Mesodermal cell (in vitro differentiated cells): ENCODE results near the gene LSS.
"Not testable (repeated sequence)": the region's sequence is repeated elsewhere in the genome, so short reads cannot be mapped to it uniquely, and the experiment has no call there.

Experiments used
- H3K27ac ChIP-seq: 2 replicates; pipeline ENCODE4 v1.7.0; 2013; ENCODE audit warnings: mild to moderate bottlenecking, low read depth, low read length, moderate library complexity; ENCODE audit not compliant: severe bottlenecking
- H3K36me3 ChIP-seq: 2 replicates; pipeline ENCODE4 v1.7.1; 2013; ENCODE audit warnings: mild to moderate bottlenecking, low read length, moderate library complexity; ENCODE audit not compliant: control insufficient read depth, insufficient read depth
- H3K4me1 ChIP-seq: one replicate; pipeline ENCODE4 v1.7.1; 2013; ENCODE audit warnings: mild to moderate bottlenecking, low read length; ENCODE audit not compliant: insufficient read depth, control insufficient read depth, poor library complexity, severe bottlenecking
- H3K4me3 ChIP-seq: 2 replicates; pipeline ENCODE4 v1.7.0; 2013; ENCODE audit warnings: low read length, control low read depth, mild to moderate bottlenecking; ENCODE audit not compliant: insufficient read depth, poor library complexity, severe bottlenecking; ENCODE audit errors: extremely low read depth
- H3K9me3 ChIP-seq: 2 replicates; pipeline ENCODE4 v1.7.1; 2013; ENCODE audit warnings: mild to moderate bottlenecking, low read length, moderate library complexity; ENCODE audit not compliant: control insufficient read depth
- WGBS, 2 experiments: methylation state at CpG; one replicate each; pipeline ENCODE4 v1.1.5; 2013; ENCODE audit warnings: missing lambda C conversion rate in 2 of 2; ENCODE audit not compliant: insufficient coverage in 2 of 2; 5-methylcytosine and 5-hydroxymethylcytosine counted together

LSS gene

DNA sequence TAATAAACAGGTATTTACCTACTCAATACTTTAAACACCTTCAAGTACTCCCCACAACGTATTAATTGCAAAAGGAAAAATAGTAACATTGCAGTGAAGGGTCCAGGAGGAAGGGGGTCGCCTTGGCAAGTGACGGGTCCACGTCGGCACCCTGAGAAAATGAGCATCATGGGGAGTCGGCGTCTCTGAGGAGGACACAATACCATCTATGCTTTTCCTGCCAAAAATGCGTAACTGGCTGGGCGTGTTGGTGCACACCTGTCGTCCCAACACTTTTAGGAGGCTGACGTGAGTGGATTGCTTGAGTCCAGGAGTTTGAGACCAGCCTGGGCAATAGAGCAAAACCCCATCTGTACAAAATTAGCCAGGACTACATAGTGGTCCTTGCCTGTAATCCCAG is 80.5 kb downstream of the LSS start:
- WGBS, 2 experiments = 96 to 97% methylated on average over 10 to 11 of the region's 11 CpGs
- Histone ChIP-seq H3K4me1 (peaks cover 6% of the 10 kb centered on the region), H3K27ac (no peak overlapping the region), H3K36me3 (no peaks in the 10 kb centered on the region), H3K4me3 (no peak overlapping the region), H3K9me3 (no peaks in the 10 kb centered on the region)

DNA sequence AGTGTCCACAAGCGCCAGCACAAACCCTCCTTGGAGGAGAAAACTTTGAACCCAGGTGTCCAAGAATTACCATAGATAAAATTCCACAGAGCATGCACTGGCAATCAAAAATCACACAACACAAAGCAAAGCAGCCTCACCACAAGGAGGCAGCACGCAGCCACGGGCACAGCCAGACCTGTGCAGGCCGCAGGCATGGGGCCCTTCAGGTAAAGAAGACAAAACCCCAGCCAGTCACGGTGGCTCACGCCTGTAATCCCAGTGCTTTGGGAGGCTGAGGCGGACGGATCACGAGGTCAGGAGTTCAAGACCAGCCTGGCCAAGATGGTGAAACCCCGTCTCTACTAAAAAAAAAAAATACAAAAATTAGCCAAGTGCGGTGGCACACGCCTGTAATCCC is 81.1 kb downstream of the LSS start:
- not testable (repeated sequence) for H3K27ac ChIP-seq, H3K36me3 ChIP-seq, H3K4me3 ChIP-seq, H3K9me3 ChIP-seq, H3K4me1 ChIP-seq
- WGBS, 2 experiments = 78 to 88% methylated on average over 8 to 9 of the region's 12 CpGs

DNA sequence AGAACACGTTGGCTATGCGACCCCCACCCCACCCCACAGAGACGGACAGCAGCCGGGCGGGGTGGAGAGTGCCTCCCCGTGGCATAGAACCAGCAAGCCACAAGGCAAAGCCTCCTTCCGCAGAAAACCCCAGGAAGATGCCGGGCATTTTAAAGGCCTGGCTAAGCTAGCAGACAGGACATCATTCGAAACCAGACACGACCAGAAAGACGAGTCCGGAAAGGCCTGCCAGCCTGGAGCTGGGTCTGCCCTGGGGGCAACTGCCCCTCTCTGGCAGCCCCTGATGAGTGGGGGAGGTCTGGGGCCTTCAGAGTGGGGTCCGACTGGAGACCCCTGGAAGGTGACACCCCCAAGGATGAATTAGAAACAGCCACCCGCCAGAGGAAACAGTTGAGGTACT is 81.7 kb downstream of the LSS start:
- Histone ChIP-seq H3K4me3 (no peak overlapping the region), H3K9me3 (no peaks in the 10 kb centered on the region), H3K36me3 (no peaks in the 10 kb centered on the region), H3K27ac (no peak overlapping the region), H3K4me1 (peaks cover 6% of the 10 kb centered on the region)
- WGBS, 2 experiments = 72 to 73% methylated on average over 9 to 11 of the region's 14 CpGs

DNA sequence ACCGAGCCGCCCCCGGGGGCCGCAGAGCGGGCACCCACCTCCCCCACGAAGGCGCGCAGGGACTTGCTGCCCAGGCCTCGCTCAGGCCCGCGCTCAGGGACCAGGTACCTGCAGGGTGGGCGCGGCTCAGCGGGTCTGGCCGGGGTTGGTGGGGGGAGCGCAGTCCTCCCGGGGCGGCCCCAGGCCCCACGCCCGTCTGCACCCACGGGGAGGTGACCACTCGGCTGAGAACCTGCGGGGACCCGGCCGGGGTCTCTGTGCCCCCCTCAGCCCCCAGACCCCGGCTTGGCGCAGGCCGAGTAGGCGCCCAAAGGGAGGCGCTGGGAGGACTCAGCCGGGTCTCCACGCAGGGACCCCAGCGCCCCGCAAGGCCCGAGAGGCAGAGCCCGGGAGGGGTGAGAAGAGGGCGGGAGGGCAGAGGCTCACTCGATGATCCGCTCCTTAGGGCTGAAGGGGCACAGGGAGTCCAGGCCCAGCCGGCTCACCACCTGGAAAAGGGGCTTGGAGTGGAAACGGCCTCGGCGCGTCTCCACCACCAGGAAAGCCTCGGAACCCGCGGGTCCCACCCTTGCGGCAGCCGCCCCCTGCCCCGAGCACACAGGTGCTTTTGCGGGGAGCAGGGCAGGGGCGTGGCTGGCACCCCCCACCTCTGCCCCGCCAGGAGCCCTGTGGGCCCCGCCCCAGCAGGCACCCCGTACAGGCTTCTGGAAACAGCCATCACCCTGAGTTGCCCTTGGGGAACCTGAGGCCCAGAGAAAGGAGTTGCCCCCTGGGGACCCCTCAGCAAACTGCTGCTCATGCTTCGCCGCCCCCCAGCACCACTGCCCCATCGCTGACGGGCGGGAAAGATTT is 82.5 kb downstream of the LSS start:
- no peaks in the 10 kb centered on the region for H3K36me3 ChIP-seq
- H3K9me3 ChIP-seq = no peaks in the 10 kb centered on the region
- WGBS, 2 experiments = 93 to 95% methylated on average over 35 to 43 of the region's 60 CpGs
- H3K27ac ChIP-seq = no peak overlapping the region
- peaks cover 6% of the 10 kb centered on the region for H3K4me1 ChIP-seq
- no peak overlapping the region for H3K4me3 ChIP-seq

DNA sequence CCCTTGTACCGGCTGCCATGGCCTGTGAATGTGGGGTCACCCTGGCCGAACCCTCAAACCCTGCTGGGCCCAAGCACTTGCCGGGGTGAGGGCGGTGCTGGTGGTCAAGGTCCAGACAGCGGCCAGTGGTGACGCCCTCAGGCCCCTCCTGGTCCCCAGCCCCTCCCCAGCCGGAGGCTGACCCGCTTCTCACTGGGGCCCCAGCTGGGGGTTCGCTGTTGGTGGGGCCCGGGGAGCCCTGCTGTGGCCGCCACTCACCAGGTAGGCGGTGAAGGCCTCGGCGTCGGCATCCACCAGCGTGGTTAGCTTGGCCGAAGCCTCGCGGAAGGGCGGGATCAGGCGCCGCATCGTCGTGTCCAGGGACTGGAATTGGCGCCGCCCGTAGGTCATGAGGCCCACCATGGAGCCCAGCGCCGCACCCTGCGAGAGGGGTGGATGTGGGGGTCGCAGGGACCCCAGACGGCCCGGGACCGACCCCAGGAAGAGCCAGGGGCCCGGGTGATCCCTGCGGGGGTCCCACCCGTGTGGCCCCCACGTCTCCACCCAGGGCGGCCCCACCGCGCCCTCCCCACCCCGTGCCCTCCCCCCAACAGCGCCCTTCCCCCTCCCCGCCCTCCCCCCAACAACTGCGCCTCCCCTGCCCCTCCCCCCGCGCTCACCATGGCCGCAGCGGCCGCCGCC is 83.3 kb downstream of the LSS start:
- Histone ChIP-seq H3K27ac (no peak overlapping the region), H3K36me3 (no peaks in the 10 kb centered on the region), H3K4me1 (peaks cover 6% of the 10 kb centered on the region), H3K4me3 (no peak overlapping the region), H3K9me3 (no peaks in the 10 kb centered on the region)
- WGBS, 2 experiments = 97 to 98% methylated on average over 27 to 37 of the region's 51 CpGs

DNA sequence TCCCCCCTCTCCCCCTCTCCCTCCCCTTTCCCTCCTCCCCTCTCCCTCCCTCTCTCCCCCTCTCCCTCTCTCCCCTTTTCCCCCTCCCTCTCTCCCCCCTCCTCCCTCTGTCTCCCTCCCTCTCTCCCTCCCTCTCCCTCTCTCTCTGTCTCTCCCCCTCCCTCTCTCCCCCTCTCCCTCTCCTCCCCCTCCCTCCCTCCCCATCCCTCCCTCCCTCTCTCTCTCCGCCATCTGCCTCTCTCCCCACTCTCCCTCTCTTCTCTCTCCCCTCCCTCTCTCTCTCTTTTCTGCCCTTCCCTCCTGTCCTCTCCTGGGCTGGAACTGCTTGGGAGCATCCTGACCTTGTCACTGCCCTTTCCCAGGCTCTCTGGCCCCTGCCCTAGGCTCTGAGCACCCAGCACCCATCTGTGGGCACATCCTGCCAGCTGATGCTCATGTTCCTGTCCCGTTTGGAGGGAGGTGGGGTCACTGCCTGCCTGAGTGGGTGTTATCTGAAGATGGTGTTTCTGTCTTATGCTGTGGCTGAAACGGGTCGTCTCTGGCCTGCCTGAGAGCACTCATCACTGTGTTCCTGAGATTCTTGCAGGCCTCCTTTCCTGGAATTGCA is 84.0 kb downstream of the LSS start:
- Histone ChIP-seq H3K4me3 (no peak overlapping the region), H3K36me3 (no peaks in the 10 kb centered on the region), H3K27ac (peak overlapping the region; percentile 29), H3K9me3 (no peaks in the 10 kb centered on the region), H3K4me1 (peaks cover 6% of the 10 kb centered on the region)
- 25 to 40% methylated on average over 2 of the region's 4 CpGs for WGBS, 2 experiments

DNA sequence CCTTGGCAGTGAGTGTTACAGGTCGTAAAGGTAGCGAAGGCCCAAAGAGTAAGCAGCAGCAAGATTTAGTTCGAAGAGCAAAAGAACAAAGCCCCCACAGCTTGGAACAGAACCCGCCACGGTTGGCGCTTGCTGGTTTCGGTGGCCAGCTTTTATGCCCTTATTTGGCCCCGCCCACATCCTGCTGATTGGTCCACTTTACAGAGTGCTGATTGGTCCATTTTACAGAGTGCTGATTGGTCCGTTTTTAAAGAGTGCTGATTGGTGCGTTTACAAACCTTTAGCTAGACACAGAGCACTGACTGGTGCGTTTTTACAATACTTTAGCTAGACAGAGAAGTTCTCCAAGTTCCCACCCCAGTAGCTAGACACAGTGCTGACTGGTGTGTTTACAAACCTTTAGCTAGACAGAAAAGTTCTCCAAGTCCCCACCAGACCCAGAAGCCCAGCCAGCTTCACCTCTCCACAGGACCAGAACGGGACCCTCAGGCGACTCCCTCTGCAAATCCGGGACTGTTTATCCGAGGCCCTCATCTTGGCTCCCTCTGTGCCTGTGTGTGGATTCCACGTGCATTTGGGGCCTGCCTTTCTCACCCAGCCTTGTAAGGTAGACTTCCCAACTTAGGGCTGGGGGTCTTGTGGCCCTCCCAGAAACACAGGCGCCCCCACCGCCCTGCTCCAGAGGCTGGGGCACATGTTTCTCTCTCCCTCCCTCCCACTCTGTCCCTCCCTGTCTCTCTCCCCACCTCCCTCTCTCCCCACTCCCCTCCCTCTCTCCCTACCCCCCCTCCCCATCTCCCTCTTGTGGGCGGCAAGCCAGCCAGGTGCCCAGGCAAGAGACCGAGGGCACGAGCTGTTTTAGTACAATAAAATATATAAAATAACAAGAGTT is 85.7 kb downstream of the LSS start:
- WGBS, 2 experiments = 90 to 93% methylated on average over 16 to 17 of the region's 21 CpGs
- Histone ChIP-seq H3K4me1 (peaks cover 6% of the 10 kb centered on the region), H3K27ac (no peak overlapping the region), H3K36me3 (no peaks in the 10 kb centered on the region), H3K4me3 (no peak overlapping the region), H3K9me3 (no peaks in the 10 kb centered on the region)

DNA sequence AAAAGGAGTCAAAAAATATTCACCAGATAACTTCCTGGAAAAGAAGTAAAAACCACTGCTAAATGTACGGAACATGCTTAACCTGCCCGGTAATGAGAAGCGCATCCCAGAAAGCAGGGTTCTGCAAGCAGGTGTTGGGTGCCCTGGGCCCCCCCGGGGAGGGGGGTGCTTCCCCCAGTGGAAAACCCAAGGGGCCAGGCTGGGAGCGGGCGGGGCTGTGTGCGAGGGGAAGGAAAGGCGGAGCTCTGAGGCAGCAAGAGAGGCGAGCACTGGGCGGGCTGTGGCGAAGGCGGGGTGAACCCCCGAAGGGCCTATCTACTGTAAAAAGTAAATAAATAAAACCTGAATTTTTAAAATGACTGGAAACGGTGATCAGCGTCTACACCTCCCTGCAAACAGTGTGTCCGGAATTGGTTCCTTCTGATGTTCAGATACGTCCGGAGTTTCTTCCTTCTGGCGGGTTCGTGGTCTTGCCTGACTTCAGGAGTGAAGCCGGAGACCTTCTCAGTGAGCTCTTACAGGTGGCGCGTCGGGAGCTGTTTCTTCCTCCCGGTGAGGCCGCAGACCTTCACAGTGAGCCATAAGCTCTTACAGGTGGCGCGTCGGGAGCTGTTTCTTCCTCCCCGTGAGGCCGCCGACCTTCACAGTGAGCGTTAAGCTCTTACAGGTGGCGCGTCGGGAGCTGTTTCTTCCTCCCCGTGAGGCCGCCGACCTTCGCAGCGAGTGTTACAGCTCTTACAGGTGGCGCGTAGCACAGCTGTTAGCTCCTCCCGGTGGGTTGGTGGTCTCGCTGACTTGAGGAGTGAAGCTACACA is 86.6 kb downstream of the LSS start:
- Histone ChIP-seq H3K36me3 (no peaks in the 10 kb centered on the region), H3K9me3 (no peaks in the 10 kb centered on the region), H3K4me3 (no peak overlapping the region), H3K4me1 (peaks cover 4% of the 10 kb centered on the region), H3K27ac (no peak overlapping the region)
- 95 to 96% methylated on average over 36 to 40 of the region's 45 CpGs for WGBS, 2 experiments

DNA sequence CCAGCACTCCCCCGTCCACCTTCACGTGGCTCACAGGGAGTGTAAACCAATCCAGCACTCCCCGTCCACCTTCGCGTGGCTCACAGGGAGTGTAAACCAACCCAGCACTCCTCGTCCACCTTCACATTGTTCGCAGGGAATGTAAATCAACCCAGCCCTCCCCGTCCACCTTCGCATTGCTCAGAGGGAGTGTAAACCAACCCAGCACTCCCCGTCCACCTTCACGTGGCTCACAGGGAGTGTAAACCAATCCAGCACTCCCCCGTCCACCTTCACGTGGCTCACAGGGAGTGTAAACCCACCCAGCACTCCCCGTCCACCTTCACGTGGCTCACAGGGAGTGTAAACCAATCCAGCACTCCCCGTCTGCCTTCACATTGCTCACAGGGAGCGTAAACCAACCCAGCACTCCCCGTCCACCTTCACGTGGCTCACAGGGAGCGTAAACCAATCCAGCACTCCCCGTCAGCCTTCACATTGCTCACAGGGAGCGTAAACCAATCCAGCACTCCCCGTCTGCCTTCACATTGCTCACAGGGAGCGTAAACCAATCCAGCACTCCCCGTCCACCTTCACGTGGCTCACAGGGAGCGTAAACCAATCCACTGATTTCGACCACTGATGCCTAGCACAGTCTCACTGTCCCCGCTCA is 88.1 kb downstream of the LSS start:
- WGBS, 2 experiments = 87 to 88% methylated on average over 23 to 29 of the region's 29 CpGs
- H3K27ac ChIP-seq, H3K4me3 ChIP-seq, H3K9me3 ChIP-seq, H3K36me3 ChIP-seq, H3K4me1 ChIP-seq: not testable (repeated sequence)
